Adipose tissue (tissue), 3 donors: ENCODE data around the gene EHF. TPM values are rescaled to one million over a fixed set of nuclear protein-coding genes. Genes with fewer than 3 reads are reported as not detected.

Experiments used
- H3K27ac ChIP-seq: one replicate; pipeline ENCODE4 v1.5.1; 2013; ENCODE audit warnings: low read depth, low read length
- WGBS, 3 donors: extraction: QIAGEN DNeasy Blood & Tissue Kit; methylation state at CpG; one replicate each; pipeline ENCODE4 v1.1.7; 2013; 5-methylcytosine and 5-hydroxymethylcytosine counted together
- polyA plus RNA-seq, 3 donors: library from polyadenylated mRNA; stranded (reverse); fragments of 200-250 nt; gene quantifications; one replicate each; pipeline ENCODE4 v1.2.3, GENCODE V29; 2013
- donor health status: healthy with polysubstance abuse.
- donor health status: Bipolar disorder and iron deficiency.
- donor health status: healthy.

The EHF gene
- polyA plus RNA-seq, 3 donors: 1.4 to 14.9 TPM; not detected in 1

- H3K27ac ChIP-seq: no peak overlapping the region
- WGBS, 3 donors: 39 to 81% (median 74%) methylated on average over 12 of the region's 12 CpGs
Observed at GRCh38 chr11:34653851-34654482, 33.1 kb downstream of the EHF start.

- H3K27ac ChIP-seq: no peak overlapping the region
- 34 to 40% (median 38%) methylated on average over 9 of the region's 9 CpGs for WGBS, 3 donors
Observed at GRCh38 chr11:34654483-34655334, 33.8 kb downstream of the EHF start.

- 45 to 51% (median 48%) methylated on average over 2 of the region's 2 CpGs for WGBS, 3 donors
- no peak overlapping the region for H3K27ac ChIP-seq
Observed at GRCh38 chr11:34655335-34656008, 34.6 kb downstream of the EHF start.

GRCh38 chr11:34656062-34656720, 35.3 kb downstream of the EHF start:
- WGBS, 3 donors: 77 to 89% (median 77%) methylated on average over 5 of the region's 5 CpGs
- H3K27ac ChIP-seq: no peak overlapping the region

GRCh38 chr11:34658071-34659015, 37.5 kb downstream of the EHF start:
- no peak overlapping the region for H3K27ac ChIP-seq
- WGBS, 3 donors: 82 to 85% (median 84%) methylated on average over 14 of the region's 14 CpGs

- no peak overlapping the region for H3K27ac ChIP-seq
- WGBS, 3 donors: 85 to 91% (median 88%) methylated on average over 4 of the region's 4 CpGs
Observed at GRCh38 chr11:34659096-34659733, 38.3 kb downstream of the EHF start.

GRCh38 chr11:34665077-34665835, 44.4 kb downstream of the EHF start:
- 79 to 90% (median 80%) methylated on average over 7 of the region's 7 CpGs for WGBS, 3 donors
- no peak overlapping the region for H3K27ac ChIP-seq

- no peak overlapping the region for H3K27ac ChIP-seq
- WGBS, 3 donors: 66 to 80% (median 72%) methylated on average over 4 of the region's 4 CpGs
Observed at GRCh38 chr11:34667810-34668582, 47.1 kb downstream of the EHF start.

GRCh38 chr11:34668583-34669053, 47.7 kb downstream of the EHF start:
- WGBS, 3 donors: 86 to 91% (median 86%) methylated on average over 4 of the region's 4 CpGs
- H3K27ac ChIP-seq: no peak overlapping the region

GRCh38 chr11:34669458-34669857, 48.6 kb downstream of the EHF start:
- H3K27ac ChIP-seq: no peak overlapping the region
- 62 to 77% (median 76%) methylated on average over 3 of the region's 3 CpGs for WGBS, 3 donors

GRCh38 chr11:34671117-34671516, 50.2 kb downstream of the EHF start:
- H3K27ac ChIP-seq: no peak overlapping the region
- WGBS, 3 donors: 70 to 96% (median 81%) methylated on average over 1 of the region's 1 CpG

GRCh38 chr11:34671946-34672345, 51.1 kb downstream of the EHF start:
- 54 to 86% (median 76%) methylated on average over 1 of the region's 1 CpG for WGBS, 3 donors
- no peak overlapping the region for H3K27ac ChIP-seq

GRCh38 chr11:34674038-34674437, 53.1 kb downstream of the EHF start:
- H3K27ac ChIP-seq: no peak overlapping the region
- WGBS, 3 donors: 0 to 76% (median 52%) methylated on average over 1 of the region's 1 CpG

- no peak overlapping the region for H3K27ac ChIP-seq
- 40 to 92% (median 76%) methylated on average over 1 of the region's 1 CpG for WGBS, 3 donors
Observed at GRCh38 chr11:34676227-34676626, 55.3 kb downstream of the EHF start.

- WGBS, 3 donors: 76 to 96% (median 85%) methylated on average over 1 of the region's 1 CpG
- no peak overlapping the region for H3K27ac ChIP-seq
Observed at GRCh38 chr11:34679681-34680080, 58.8 kb downstream of the EHF start.

- 86 to 91% (median 86%) methylated on average over 1 of the region's 1 CpG for WGBS, 3 donors
Observed at GRCh38 chr11:34680206-34680605, 59.3 kb downstream of the EHF start.

More at GRCh38 chr11:34680206-34680605, 59.3 kb downstream of the EHF start:
- H3K27ac ChIP-seq: no peak overlapping the region
